GM18508 (cell line): ENCODE data around the gene GABRR3.

ENCODE experiments used
- ATAC-seq: cut with Tn5 transposase; IDR thresholded peaks from one replicate; pipeline ENCODE4 v1.9.1; 2021; ENCODE audit warnings: moderate number of reproducible peaks; ENCODE audit not compliant: insufficient read depth, unreplicated experiment

GABRR3 gene

DNA sequence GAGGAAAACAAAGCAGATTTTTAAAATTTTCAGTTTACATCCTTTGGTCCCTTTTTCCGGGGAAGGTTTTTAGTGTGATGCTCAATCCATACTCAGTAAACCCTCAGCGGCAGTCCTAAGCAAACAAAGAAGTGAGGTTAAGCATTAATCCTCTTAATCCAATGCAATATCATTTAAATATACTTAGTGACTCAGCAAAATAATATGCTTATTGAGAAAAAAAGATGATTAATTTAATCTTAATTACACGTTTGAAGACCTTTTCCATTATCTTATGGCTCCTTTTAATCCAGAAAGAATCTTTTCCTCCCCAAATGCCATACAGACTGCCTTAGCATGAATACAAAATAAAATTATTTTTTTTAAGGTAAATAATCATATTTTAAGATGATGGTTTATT is at the start of gene GABRR3:
Gene GABRR3 (minus strand): TSS at position 108 of the 400 bp plus-strand sequence. CDS start 328 bp downstream, outside the sequence.
- ATAC-seq, result no peak

DNA sequence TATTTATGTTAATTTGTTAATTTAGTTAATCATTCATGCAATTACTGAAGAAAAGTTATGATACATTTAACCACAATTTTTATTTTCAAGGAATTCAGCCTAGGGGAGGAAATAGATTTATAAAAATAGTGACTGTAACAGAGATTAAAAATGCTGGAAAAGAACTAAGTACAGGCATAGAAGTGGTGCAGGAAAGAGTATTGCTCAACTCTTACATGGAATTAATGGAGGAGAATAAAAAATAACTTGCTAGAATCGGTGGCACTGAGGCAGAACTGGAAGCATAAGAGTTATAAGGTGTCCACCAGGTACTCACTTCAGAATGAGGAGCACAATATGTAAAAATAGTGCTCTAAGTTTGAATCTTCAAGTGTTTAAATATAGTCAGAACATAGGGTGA is 38.4 kb upstream of the GABRR3 start:
- no peak for ATAC-seq

DNA sequence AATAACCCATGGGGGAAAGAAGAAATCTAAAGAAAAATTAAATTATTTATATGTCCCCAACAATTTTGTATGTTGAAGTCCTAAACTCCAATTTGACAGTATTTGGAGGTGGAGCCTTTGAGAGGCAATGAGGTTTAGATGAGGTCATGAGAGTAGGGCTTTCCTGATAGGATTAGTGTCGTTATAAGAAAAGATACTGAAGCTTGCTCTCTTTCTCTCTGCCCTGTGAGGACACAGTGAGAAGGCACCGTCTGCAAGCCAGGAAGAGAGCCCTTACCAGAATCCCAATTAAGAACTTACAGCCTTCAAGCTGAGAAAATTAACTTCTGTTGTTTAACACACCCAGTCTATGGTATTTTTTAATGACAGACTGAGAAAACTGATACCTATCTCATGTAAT is 35.7 kb upstream of the GABRR3 start:
- no peak for ATAC-seq

DNA sequence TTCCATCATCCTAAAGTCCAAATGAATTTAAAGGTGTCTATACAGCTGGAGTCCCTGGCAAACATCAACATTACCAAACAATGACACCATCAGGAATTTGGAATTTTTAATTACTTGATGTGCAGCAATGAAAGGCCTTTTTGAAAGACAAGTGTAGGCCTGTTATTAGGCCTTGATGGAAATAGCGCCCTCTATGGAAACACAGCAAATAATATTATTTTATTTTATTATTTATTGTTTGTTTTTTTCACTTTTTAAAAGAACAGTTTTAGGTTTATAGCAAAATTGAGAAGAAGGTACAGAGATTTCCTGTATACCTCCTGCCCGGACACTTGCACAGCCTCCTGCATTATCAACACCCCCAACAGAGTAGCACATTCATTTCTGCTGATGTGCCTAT is 33.7 kb upstream of the GABRR3 start:
- ATAC-seq, result no peak

DNA sequence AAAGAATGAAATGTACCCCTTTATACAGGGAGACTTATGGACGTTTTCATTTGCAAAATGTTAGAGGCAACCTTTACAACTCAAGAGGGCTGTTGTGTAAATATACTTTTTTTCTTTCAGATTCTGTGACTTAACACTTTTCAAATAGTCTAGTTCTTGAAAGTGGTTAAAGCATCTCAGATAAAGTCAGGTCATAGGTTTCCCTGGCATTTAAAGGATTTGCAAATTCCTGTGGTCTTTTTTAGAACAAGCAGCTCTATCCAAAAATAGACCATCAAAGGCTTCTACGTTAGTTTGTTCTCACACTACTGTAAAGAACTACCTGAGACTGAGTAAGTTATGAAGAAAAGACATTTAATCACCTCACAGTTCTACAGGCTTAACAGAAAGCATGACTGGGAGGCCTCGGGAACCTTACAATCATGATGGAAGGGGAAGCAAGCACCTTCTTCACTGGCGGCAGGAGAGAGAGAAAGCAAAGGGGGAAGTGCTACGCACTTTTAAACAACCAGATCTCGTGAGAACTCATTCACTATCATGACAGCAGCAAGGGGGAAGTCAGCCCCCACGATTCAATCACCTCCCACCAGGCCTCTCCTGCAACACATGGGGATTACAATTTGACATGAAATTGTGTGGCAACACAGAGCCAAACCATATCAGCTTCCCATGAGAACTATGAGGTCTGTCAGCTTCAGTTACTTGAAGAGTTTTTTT is 23.3 kb upstream of the GABRR3 start:
- no peak for ATAC-seq

DNA sequence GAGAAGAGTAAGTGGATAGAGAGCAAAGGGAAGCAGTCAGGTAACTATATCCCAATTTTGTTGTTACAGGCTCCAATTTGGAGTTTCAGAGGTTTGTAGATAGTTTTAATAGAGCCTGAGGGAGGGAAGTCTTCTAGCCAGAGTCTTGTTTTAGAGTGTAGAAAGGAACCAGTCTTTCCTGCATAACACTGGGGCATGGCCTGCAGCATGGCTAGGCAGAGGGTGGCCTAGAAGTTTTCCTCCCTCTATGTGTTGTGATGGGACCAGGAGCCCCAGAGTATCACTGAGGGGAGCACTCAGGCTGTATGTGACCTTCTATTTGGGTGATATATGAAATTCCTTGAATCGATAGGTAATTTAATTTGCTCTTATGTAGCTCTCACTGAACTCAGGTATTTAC is 22.5 kb upstream of the GABRR3 start:
- no peak for ATAC-seq

DNA sequence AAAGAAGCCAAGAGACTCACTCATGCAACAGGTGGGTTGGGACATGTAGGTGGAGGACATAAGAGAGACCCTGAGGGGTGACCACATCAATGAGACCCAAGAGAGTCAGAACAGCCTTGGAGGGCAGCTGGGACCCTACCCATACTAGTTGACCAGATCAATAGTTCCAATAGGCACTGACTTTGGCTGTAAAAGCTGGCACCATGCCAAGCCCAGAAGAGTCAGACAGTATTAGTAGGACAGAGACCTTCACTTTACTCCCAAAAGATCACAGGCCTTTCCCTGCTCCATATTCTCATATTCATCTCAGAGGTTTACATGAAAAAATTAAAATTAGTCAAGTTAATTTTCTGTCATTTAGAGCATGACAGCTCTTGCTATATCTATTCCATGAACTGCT is 20.9 kb upstream of the GABRR3 start:
- no peak for ATAC-seq

DNA sequence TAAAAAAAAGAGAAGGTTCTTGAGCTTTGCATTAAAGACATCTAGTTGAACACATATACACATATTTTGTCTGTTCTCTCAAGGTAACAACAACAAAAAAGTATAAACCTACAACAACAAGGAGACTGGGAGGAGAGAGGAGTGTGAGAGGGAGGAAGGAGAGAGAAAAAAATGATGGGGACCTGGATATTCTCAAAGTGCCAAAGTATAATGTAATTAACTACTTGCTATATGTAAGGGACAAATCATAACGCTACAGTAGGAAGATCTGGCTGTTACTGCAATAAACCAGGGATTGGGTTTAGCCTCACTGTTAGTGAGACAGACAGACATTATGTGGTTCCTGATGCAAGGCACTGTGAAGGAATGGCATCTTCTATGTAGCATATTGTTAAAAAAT is 14.2 kb upstream of the GABRR3 start:
- no peak for ATAC-seq

DNA sequence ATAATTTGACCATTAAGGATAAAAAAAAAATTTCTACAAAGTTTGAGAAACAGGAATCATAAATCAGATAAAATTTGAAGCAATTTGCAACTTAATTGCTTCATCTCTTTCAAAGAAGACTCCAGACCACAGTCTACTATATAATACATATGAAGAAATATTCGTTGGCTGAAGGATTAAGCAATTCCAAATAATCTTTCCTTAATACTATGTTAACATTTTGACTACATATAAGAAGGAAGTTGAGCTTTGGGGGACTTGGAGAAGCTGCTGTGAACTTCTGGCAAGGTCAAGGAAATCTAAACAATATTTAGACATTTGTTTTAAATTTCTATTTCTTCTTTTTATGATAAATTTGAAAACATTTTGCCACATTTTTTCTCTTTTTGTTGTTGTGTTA is 13.5 kb upstream of the GABRR3 start:
- ATAC-seq, result no peak

DNA sequence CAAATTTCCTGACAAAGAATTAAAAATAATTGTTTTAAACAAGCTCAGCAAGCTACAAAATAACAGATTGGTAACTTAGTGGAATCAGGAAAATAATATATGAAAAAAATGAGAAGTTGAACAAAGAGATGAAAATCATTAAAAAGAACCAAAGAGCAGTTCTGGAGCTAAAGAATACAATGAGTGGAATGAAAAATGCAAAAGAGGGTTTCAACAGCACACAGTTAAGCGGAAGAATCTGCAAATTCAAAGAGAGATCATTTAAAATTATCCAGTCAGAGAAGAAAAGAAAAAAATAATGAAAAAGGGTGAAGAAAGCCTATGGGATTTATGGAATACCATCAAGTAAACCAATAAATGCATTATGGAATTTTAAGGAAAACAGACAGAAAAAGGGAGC is 6.2 kb upstream of the GABRR3 start:
- ATAC-seq, result no peak

DNA sequence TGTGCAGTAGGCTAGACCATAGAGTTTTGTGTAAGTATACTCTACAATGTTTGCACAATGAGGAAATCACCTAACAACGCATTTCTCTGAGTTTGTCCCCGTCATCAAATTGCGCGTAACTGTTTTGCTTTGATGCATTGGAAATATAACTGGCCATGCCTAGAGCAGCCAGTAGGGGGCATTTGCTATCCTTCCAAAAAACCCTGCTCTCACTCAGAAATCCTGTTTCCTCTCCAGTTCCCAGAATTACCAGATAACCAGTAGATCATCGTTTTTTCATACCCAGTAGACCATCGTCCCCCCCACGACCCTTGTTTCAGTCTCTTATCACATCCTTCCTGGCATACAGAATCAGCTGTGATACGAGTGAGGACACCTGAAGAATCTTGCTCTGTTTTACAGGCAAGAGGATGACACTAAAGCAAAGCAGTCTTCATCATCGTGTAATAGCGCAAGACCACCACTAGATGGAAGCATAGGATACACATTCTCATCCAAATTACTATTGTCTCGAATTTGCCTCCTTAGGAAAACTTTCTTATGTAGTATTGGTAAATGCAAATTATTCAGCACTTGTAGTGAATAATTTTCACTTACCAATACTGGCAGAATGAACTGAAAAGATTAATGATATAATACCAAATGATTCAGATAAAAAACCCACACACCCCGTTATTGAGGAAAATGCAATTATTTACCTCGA is 4.4 kb upstream of the GABRR3 start:
- ATAC-seq, result peak; percentile 92

DNA sequence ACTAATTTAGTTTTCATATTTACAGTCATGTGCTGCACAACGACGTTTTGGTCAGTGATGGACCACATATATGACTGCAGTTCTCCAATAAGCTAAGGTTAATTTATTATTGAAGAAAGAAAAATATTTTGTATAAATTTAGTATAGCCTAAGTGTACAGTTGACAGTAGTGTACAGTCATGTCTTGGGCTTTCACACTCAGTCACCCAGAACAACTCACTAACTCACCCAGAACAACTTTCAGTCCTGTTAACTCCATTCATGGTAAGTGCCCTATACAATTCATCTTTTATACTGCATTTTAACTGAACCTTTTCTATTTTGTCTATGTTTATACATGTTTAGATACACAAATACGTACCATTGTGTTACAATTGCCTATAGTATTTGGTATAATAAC is 3.8 kb upstream of the GABRR3 start:
- ATAC-seq, result no peak

DNA sequence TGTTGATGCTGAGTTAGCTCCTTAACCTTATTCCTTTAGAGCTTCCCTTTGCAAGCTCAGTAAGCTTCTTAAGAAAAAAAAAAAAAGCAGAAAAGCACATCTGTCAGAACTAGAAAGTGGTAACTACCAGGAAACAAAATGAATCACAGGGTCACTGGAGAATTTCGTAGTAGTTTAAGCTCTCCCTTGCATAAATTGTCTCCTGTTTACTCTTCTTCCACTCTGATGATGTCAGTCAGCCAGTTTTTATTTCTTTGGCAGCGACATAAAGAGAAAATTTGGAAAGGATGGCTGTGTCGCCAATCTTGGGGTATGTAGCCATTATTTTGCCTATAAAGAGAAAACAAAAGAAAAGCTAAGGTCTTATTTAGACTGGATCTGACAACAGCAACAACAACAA is 3.2 kb upstream of the GABRR3 start:
- ATAC-seq, result no peak

DNA sequence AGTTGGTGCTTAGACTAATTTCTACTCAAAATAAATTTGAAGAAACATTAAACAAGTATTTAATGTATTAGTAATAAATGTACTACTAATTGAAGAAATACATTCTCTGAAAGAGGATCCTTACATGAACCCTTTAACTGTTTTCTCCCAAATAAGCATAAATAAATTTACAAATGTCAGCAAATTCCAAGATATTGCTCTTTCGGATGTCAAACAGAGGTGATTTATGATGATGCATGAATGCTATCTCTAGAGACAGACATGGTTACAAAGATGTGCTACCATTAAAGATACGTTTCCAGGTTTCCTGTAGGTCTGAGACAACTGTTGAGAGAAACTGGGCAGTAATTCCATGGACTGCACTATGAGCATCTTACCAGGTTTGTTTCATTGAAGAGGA is 629 bp downstream of the GABRR3 start:
- no peak for ATAC-seq

DNA sequence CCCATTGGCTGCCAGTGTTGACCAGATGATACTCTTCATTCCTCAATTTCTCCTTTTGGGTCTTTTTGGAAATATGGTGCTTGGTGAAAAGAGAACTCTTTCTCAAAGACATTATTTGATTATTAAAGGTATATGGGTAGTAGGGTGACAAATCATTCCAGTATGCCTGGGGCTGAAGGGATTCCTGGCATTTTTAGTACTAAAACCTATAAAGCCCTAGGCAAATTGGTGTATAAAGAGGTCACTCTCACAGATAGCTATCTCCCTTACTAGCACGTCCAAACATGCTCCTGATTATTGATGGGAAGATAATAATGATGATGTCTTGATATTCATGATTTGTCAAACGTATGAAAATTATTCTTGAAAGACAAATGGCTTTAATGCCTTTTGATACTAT is 1.1 kb downstream of the GABRR3 start:
- no peak for ATAC-seq

DNA sequence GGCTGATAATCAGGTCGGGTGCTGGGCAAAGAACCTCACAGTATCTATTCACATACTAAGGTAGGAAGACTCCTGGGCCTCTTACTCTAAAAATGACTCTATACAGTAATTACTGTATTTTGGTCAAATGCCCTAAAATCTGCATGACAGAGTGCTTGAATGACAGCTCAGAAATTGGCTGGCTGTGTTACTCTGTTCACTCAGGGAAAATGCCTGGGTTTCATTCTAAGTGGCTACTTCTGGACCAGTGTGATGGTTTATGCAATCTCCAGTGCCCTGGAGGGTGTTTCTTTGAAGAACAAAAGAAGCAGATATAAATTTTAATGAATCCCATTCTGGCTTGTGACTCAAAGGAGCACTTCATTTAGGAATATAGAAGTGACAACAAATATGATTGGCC is 2.2 kb downstream of the GABRR3 start:
- no peak for ATAC-seq

DNA sequence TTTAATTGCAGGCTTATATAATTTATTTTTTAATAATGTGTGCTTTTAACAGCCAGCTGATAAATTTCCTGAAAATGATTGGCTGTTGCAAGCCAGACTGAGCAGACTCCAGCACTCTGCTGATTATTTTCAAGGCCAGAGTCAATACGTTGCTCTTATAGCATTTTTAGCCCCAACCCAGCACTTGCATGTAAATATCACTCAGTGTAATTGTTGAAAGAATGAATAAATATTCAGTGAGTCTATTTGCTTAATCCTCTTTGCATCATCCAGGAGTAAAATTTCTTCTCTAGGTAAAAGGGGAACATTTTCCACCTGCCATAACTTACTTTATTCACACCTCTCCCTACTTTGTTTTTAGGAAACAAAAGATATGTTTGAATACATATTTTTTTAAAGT is 2.9 kb downstream of the GABRR3 start:
- ATAC-seq, result no peak

DNA sequence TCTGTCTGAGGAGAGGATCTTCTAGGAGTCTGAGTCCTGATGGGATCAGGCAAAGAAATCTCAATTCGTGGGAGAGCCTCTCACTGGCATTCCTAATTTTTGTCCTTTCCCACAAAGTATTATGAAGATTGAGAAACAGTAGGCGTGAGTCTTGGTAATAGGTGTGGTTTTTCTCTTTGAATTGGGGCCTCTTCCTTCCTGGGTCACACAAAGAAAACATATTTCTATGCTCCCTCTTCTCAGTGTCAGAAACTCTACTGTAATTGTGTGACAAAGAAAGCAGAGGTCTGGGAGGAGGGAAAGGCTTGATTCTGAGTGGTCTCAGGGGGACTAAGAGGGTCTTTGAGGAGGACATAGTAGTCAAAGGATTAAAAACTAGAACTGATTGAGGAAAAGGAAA is 6.0 kb downstream of the GABRR3 start:
- ATAC-seq, result no peak

DNA sequence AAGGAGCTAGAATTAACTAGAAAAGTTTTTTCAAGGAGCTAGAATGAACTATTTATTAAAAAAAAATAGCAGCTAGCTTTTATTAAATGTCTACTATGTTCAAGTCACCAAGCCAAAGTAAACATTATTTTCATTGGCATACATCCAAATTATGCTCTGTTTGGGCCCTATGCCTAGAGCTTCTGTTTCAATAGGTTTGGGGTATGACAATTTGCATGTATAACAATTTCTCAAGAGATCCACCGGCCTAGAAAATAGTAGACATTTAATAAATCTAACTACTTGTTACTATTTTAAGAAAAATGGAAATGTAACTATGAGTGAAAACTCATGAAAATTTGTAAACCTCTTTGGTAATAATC is 8.0 kb downstream of the GABRR3 start:
- ATAC-seq, result peak; percentile 23

DNA sequence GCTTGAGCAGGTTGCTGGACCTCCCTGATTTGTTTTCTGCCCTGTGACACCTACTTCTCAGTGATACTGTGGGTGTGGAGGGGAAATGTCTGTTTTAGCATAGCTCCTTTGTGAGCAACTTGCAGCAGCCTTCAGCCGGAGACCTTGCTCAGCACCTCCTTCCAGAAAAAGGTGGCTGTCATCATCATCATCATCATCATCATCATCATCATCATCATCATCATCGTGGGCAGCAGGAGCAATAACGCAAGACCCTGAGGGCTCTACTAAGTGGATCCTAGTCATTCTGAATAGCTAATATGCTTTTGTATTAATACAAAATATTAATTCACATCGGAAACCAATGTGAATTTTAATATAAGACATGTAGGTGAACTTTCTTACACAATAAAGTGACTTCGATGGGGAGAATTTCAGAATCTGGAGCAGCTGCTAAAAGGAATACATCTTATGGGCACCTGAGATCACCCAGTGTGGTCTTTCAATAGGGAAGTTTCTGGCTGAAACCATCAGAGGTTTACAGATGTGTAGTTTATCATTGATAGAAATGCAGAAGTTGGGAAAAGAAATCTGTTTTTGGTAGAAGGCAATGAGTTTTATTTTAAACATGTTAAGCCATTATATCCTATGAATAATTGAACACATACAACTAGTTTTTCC is 8.6 kb downstream of the GABRR3 start:
- ATAC-seq, result peak; percentile 62

DNA sequence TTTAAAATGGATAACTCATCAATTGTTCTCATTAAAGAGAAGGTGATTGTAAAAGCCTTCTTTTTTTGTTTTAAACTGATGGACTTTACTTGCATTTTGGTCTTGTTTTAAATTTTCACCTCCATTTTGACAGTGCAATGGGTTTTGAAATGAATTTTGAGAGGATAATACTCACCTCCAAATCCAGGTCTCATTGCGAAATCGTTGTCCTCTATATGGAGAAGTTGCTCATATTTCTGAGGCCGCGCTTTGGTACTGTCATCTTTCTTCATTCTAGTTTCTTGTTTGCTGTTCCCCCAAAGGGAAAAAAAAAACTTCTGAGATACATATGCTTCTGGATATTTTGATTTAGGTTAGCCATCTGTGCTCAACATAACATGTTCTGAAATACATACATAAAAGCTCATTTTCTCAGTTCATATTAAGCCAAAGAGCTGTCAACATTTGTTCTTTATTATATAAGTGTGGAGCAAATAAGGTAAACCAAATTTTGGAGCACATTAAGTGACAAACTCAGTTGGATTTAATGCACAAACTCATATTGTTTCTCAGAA is 9.6 kb downstream of the GABRR3 start:
- ATAC-seq, result no peak
